Midbrain (tissue), 1 donor: ENCODE measurements around the gene RFNG.

Experiments
- DNase-seq: peaks from one replicate; lab custom pipeline; 2025; lab: John Stamatoyannopoulos, UW

The RFNG gene

GRCh38 chr17:81999976-82000802 is 51.4 kb downstream of the RFNG start:
- no peak for DNase-seq

GRCh38 chr17:81999587-81999975 is 52.0 kb downstream of the RFNG start:
- DNase-seq: no peak

- DNase-seq: no peak
These were observed 52.7 kb downstream of the RFNG start for GRCh38 chr17:81998691-81999438.

GRCh38 chr17:81998212-81998611 is 53.4 kb downstream of the RFNG start:
- no peak for DNase-seq
